Measurements from ENCODE around the gene USP14.

Gene USP14

GRCh38 chr18:156514-157230 lies 1.7 kb upstream of the USP14 start:
- no peak for DNase-seq (ENCODE audit: low spot score)
- TF ChIP-seq CTCF (IDR thresholded peaks at IDR 0.05; ENCODE audit: extremely low read depth, missing control alignments): no peak

DNA sequence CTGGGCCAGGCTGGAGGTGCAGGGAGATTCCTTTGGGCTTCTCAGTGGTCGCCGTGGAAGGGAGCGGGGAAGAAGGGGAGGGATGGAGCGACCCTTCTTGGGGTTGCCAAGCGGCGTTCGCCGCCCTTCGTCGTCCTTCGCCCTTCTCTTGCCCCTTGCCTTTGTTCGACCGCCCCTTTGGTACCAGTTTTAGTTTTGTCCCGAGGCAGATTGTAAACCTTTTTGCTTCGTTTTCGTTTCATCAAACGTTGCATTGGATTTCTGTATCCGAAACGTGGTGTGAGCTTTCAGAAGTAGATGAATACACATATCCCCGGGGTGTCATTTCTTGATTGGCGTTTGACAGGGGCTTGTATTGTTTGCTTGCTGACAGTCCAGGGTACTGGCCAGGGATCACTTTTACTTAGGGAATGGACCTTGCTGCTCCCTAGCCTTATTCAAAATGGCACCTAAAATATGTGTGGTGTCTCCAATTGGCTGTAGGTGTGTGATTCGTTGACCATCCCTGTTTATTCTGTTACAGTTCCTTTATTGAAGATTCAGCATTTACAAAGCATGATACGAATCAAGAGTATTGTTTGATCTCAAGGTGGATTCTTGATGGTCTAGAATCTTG lies 788 bp downstream of the USP14 start:
- no peak for TF ChIP-seq CTCF (IDR thresholded peaks at IDR 0.05; ENCODE audit: extremely low read depth, missing control alignments)
- peak; percentile 27 for DNase-seq (ENCODE audit: low spot score)

- no peak for DNase-seq (ENCODE audit: low spot score)
- TF ChIP-seq CTCF (IDR thresholded peaks at IDR 0.05; ENCODE audit: extremely low read depth, missing control alignments): no peak
These were observed 1.6 kb downstream of the USP14 start for GRCh38 chr18:159933-160332.

DNA sequence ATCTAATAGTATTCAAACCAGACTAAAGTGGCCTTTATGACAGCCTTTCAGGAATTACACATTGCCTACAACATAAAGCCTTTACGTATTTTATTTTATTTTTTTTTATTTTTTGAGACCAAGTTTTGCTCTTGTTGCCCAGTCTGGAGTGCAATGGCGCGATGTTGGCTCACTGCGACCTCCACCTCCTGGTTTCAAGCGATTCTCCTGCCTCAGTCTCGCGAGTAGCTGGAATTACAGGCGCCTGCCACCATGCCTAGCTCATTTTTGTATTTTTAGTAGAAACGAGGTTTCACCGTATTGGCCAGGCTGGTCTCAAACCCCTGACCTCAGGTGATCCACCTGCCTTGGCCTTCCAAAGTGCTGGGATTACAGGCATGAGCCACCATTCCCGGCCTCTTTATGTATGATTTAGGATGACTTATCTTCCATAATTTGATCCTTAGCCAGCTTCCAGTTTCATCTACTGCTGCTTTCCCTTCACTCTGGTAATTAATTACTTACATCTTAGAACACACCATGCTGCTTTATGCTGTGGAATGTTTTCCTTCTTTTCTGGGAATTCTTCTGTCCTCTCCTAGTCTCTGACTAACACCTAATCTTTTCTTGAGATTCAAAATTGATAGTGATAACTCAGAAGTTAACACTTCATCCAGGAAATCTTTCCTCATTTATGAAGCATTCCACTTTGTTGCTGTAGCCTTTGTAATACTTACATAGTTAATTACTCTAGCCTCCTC lies 2.6 kb downstream of the USP14 start:
- no peak for TF ChIP-seq CTCF (IDR thresholded peaks at IDR 0.05; ENCODE audit: extremely low read depth, missing control alignments)
- no peak for DNase-seq (ENCODE audit: low spot score)

- TF ChIP-seq CTCF (IDR thresholded peaks at IDR 0.05; ENCODE audit: extremely low read depth, missing control alignments): no peak
- no peak for DNase-seq (ENCODE audit: low spot score)
These were observed 14.0 kb downstream of the USP14 start for GRCh38 chr18:172361-172760.

GRCh38 chr18:179499-179898 lies 21.1 kb downstream of the USP14 start:
- DNase-seq (ENCODE audit: low spot score): no peak
- TF ChIP-seq CTCF (IDR thresholded peaks at IDR 0.05; ENCODE audit: extremely low read depth, missing control alignments): no peak

DNA sequence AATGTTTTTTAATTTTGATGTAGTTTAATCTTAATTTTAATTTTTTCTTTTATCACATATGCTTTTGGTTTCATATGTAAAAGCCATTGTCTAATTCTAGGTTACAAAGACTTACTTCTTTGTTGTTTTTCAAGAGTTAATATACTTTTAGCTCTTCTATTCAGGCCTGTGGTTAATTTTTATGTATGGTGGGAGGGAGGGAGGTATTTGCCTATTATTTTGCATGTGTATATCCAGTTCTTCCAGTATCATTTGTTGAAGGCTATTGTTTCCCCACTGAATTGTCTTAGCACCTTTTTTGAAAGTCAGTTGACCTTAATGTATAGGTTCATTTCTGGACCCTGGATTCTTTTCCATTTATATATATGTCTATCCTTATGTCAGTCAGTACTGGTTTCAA lies 23.4 kb downstream of the USP14 start:
- DNase-seq (ENCODE audit: low spot score): no peak
- no peak for TF ChIP-seq CTCF (IDR thresholded peaks at IDR 0.05; ENCODE audit: extremely low read depth, missing control alignments)

All from GM20000 (cell line).